Measurements from ENCODE around the gene PPP1CA. TPM values are rescaled to one million over a fixed set of nuclear protein-coding genes. Genes with fewer than 3 reads are reported as not detected.
A peak's percentile ranks its signal among the peaks of the same experiment; 100 is the strongest.

PPP1CA gene
- total RNA-seq, 1 donor from 2014 or later: 159 TPM

DNA sequence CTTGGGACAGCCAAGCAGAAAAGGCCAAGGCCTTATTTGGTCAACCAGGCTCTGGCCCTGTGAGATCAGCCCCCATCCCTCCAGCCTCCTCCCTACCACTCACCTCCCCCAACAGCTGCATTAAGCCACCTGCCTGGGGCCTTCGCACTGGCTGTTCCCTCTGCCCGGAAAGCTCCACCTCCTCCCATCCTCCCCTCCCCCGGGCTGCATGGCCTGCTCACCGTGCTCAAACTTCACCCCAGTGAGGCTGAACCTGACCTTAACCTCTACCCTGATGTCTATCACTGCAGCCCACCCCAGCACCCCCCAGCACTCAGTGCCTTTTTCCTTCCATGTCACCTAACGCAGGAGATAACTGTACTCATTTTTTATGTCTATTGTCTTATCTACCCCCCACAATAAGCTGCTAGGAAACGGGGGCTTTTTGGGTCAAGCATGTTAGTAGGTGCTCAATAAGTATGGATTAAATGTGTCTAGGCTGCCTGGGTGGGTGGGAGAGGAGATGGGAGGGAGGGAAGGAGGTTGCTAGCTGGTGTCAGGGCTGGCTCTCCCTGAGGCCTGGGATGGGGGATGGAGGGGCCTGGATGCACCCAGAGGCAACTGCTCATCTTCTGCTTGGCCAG, 34.9 kb upstream of the PPP1CA start:
- H3K36me3 ChIP-seq (ENCODE audit: insufficient read depth, low read length): peaks cover 8% of the 10 kb centered on the region
- TF ChIP-seq EZH2 (IDR thresholded peaks at IDR 0.05; ENCODE audit: insufficient read depth, low read length): no peak
- TF ChIP-seq, protein P1, sequence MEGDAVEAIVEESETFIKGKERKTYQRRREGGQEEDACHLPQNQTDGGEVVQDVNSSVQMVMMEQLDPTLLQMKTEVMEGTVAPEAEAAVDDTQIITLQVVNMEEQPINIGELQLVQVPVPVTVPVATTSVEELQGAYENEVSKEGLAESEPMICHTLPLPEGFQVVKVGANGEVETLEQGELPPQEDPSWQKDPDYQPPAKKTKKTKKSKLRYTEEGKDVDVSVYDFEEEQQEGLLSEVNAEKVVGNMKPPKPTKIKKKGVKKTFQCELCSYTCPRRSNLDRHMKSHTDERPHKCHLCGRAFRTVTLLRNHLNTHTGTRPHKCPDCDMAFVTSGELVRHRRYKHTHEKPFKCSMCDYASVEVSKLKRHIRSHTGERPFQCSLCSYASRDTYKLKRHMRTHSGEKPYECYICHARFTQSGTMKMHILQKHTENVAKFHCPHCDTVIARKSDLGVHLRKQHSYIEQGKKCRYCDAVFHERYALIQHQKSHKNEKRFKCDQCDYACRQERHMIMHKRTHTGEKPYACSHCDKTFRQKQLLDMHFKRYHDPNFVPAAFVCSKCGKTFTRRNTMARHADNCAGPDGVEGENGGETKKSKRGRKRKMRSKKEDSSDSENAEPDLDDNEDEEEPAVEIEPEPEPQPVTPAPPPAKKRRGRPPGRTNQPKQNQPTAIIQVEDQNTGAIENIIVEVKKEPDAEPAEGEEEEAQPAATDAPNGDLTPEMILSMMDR (IDR thresholded peaks at IDR 0.05; ENCODE audit: insufficient read depth, low read depth, low read length): no peak
- FAIRE-seq: no peak

DNA sequence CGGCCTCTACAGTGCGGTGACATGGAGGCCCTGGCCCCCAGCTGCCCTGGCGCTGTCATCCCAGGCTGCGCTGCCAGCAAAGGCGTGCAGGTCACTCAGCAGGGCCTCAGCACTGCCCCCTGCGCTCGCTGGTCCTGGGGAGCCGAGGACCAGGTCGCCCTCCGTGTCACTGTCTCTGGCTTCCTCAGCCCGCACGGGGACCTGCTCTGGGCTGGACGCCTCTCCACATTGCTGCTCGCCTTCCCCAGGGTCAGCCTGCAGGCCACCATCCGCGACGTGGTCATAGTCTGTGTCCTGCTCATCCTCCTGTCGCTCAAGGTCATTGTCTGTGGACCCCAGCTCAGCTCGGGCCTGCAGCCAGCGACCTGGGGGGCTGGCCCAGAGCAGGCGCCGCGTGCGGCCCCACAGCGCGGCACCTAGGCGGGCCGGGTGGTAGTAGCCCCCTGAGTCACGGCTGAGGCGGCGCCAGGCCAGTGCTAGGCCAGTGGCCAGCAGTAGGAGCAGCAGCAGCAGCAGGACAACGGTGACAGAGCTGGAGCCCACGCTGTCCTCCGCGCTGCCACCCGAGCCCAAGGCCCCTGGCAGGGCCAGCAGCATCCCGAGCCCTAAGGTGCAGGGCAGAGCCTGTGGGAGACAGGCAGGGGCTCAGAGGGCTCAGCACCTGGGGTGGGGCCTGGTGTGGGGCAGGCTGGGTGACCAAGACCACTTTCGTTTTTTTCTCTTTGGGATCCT, 34.2 kb upstream of the PPP1CA start:
- Mint-ChIP-seq H3K27me3 (ENCODE audit: low read depth, unreplicated experiment) (no peaks in the 10 kb centered on the region), H3K4me3 (ENCODE audit: unreplicated experiment) (no peak overlapping the region), H3K9me3 (ENCODE audit: unreplicated experiment) (no peaks in the 10 kb centered on the region), H3K27ac (ENCODE audit: unreplicated experiment) (no peak overlapping the region), H3K4me1 (ENCODE audit: low read depth, unreplicated experiment) (peaks cover 7% of the 10 kb centered on the region), H3K36me3 (ENCODE audit: low read depth, unreplicated experiment) (peaks cover 9% of the 10 kb centered on the region)
- FAIRE-seq (no peak), DNase-seq (ENCODE audit: low read depth) (no peak)
- H3K4me3 ChIP-seq (ENCODE audit: insufficient read depth, low read depth, low read length): no peak overlapping the region
- H2AFZ ChIP-seq (ENCODE audit: low read depth, low read length): no peak overlapping the region
- peaks cover 13% of the 10 kb centered on the region for H3K4me1 ChIP-seq (ENCODE audit: insufficient read depth, low read length)
- H3K9ac ChIP-seq (ENCODE audit: low read length): no peak overlapping the region
- H3K36me3 ChIP-seq (ENCODE audit: insufficient read depth, low read length): peaks cover 8% of the 10 kb centered on the region
- H3K27ac ChIP-seq (ENCODE audit: low read depth, low read length): no peak overlapping the region
- no peaks in the 10 kb centered on the region for H3K27me3 ChIP-seq (ENCODE audit: insufficient read depth, low read length)
- TF ChIP-seq, protein P1 (IDR thresholded peaks at IDR 0.05; ENCODE audit: insufficient read depth, low read depth, low read length): no peak
- TF ChIP-seq EZH2 (IDR thresholded peaks at IDR 0.05; ENCODE audit: insufficient read depth, low read length): no peak
- H3K4me2 ChIP-seq (ENCODE audit: low read length): no peak overlapping the region
- no peaks in the 10 kb centered on the region for H3K79me2 ChIP-seq (ENCODE audit: insufficient read depth, low read length)
- peaks cover 6% of the 10 kb centered on the region for H4K20me1 ChIP-seq (ENCODE audit: insufficient read depth, low read length)
- no peaks in the 10 kb centered on the region for H3K9me3 ChIP-seq (ENCODE audit: insufficient read depth, low read depth, low read length)

More for the DNA sequence above, 34.9 kb upstream of the PPP1CA start:
- peaks cover 7% of the 10 kb centered on the region for H3K4me1 Mint-ChIP-seq (ENCODE audit: low read depth, unreplicated experiment)
- DNase-seq (ENCODE audit: low read depth): no peak
- Histone ChIP-seq H4K20me1 (ENCODE audit: insufficient read depth, low read length) (peaks cover 9% of the 10 kb centered on the region), H3K79me2 (ENCODE audit: insufficient read depth, low read length) (peaks cover under 1% of the 10 kb centered on the region), H3K4me2 (ENCODE audit: low read length) (peak overlapping the region; percentile 19), H3K9ac (ENCODE audit: low read length) (no peak overlapping the region), H3K27ac (ENCODE audit: low read depth, low read length) (no peak overlapping the region), H2AFZ (ENCODE audit: low read depth, low read length) (no peak overlapping the region), H3K27me3 (ENCODE audit: insufficient read depth, low read length) (no peaks in the 10 kb centered on the region), H3K4me1 (ENCODE audit: insufficient read depth, low read length) (peaks cover 13% of the 10 kb centered on the region), H3K4me3 (ENCODE audit: insufficient read depth, low read depth, low read length) (no peak overlapping the region), H3K9me3 (ENCODE audit: insufficient read depth, low read depth, low read length) (no peaks in the 10 kb centered on the region)
- peak overlapping the region; percentile 62 for H3K4me3 Mint-ChIP-seq (ENCODE audit: unreplicated experiment)
- H3K27me3 Mint-ChIP-seq (ENCODE audit: low read depth, unreplicated experiment): no peaks in the 10 kb centered on the region
- H3K36me3 Mint-ChIP-seq (ENCODE audit: low read depth, unreplicated experiment): peaks cover 9% of the 10 kb centered on the region
- H3K27ac Mint-ChIP-seq (ENCODE audit: unreplicated experiment): peak overlapping the region; percentile 55
- H3K9me3 Mint-ChIP-seq (ENCODE audit: unreplicated experiment): no peaks in the 10 kb centered on the region
